HEK293 (cell line): ENCODE data around the gene TSPOAP1.

ENCODE experiments used
- CTCF ChIA-PET: fragments of 350-600 bp; formaldehyde crosslinking; extraction: SDS; loops from one replicate; lab custom pipeline; 2021; ENCODE audit warnings: antibody characterized with exemption; lab: Yijun Ruan, JAX
- POLR2A ChIA-PET: fragments of 300-600 bp; formaldehyde crosslinking; extraction: SDS; loops from one replicate; lab custom pipeline; 2020; ENCODE audit warnings: antibody characterized with exemption, inconsistent platforms; lab: Yijun Ruan, JAX
- H3K27ac ChIP-seq: fragments of 200-500 bp; sonication (Bioruptor generic); 2 replicates; pipeline ENCODE4 v1.5.1; 2014; ENCODE audit warnings: low read depth, low read length, control low read depth, inconsistent platforms; ENCODE audit errors: extremely low read depth
- H3K36me3 ChIP-seq, 2 experiments: fragments of 200-500 bp in 1 of 2; sonication (Bioruptor generic) in 1 of 2; 1 replicate in 1 of 2; 2 replicates in 1 of 2; pipeline ENCODE4 v1.5.1; 2014 to 2017; ENCODE audit warnings: inconsistent platforms in 2 of 2, low read length in 2 of 2; ENCODE audit not compliant: control insufficient read depth in 2 of 2, insufficient read depth in 1 of 2
- H3K4me1 ChIP-seq: fragments of 200-500 bp; sonication (Bioruptor generic); 2 replicates; pipeline ENCODE4 v1.5.1; 2014; ENCODE audit warnings: mild to moderate bottlenecking, low read length, inconsistent platforms; ENCODE audit not compliant: control insufficient read depth, insufficient read depth
- H3K4me3 ChIP-seq: 2 replicates; pipeline ENCODE4 v1.5.1; 2011; ENCODE audit warnings: low read depth, mild to moderate bottlenecking, control low read depth, low read length, moderate library complexity
- H3K9me3 ChIP-seq: fragments of 200-500 bp; sonication (Bioruptor generic); 2 replicates; pipeline ENCODE4 v1.5.1; 2014; ENCODE audit warnings: low read depth, low read length, inconsistent platforms; ENCODE audit not compliant: control insufficient read depth, insufficient read depth
- HOXA7 ChIP-seq: sonication (generic); formaldehyde crosslinking; IDR thresholded peaks from 2 replicates; pipeline ENCODE4 v1.8.1; 2022; ENCODE audit warnings: missing genetic modification reagents, borderline replicate concordance
- KLF7 ChIP-seq: fragments of 450-650 bp; formaldehyde crosslinking; IDR thresholded peaks from 2 replicates; pipeline ENCODE4 v1.5.1; 2016; ENCODE audit warnings: missing biosample characterization, missing genetic modification characterization, borderline replicate concordance
- ZNF132 ChIP-seq: fragments of 450-650 bp; formaldehyde crosslinking; IDR thresholded peaks from 2 replicates; pipeline ENCODE4 v1.5.1; 2017; ENCODE audit warnings: missing biosample characterization, missing genetic modification characterization, borderline replicate concordance
- ZNF140 ChIP-seq: fragments of 450-650 bp; formaldehyde crosslinking; IDR thresholded peaks from 2 replicates; pipeline ENCODE4 v1.5.1; 2016; ENCODE audit warnings: missing biosample characterization, missing genetic modification characterization
- ZNF16 ChIP-seq: fragments of 450-650 bp; formaldehyde crosslinking; IDR thresholded peaks from 2 replicates; pipeline ENCODE4 v1.5.1; 2016; ENCODE audit warnings: low read depth, missing biosample characterization, missing genetic modification characterization
- ZNF239 ChIP-seq: fragments of 450-650 bp; formaldehyde crosslinking; IDR thresholded peaks from 2 replicates; pipeline ENCODE4 v1.5.1; 2016; ENCODE audit warnings: missing biosample characterization, missing genetic modification characterization
- ZNF341 ChIP-seq: fragments of 450-650 bp; formaldehyde crosslinking; IDR thresholded peaks from 2 replicates; pipeline ENCODE4; 2016; ENCODE audit warnings: low read depth, missing biosample characterization, missing genetic modification characterization
- ZNF423 ChIP-seq: fragments of 450-650 bp; formaldehyde crosslinking; IDR thresholded peaks from 2 replicates; pipeline ENCODE4 v1.5.1; 2016; ENCODE audit warnings: missing biosample characterization, missing genetic modification characterization
- ZNF521 ChIP-seq: fragments of 450-650 bp; formaldehyde crosslinking; IDR thresholded peaks from 2 replicates; pipeline ENCODE4 v1.5.1; 2017; ENCODE audit warnings: missing biosample characterization, mild to moderate bottlenecking, missing genetic modification characterization
- ZNF777 ChIP-seq: fragments of 450-650 bp; formaldehyde crosslinking; IDR thresholded peaks from 2 replicates; pipeline ENCODE4 v1.5.1; 2017; ENCODE audit warnings: missing biosample characterization, missing genetic modification characterization, borderline replicate concordance
- ZSCAN16 ChIP-seq: fragments of 450-650 bp; formaldehyde crosslinking; IDR thresholded peaks from 2 replicates; pipeline ENCODE4 v1.5.1; 2016; ENCODE audit warnings: missing biosample characterization, missing genetic modification characterization
- TF ChIP-seq, protein P1 (sequence below): fragments of 450-650 bp; formaldehyde crosslinking; IDR thresholded peaks from 2 replicates; pipeline ENCODE4 v1.5.1; 2016; ENCODE audit warnings: missing biosample characterization, missing genetic modification characterization, low read depth
- TF ChIP-seq, protein P2 (sequence below): fragments of 450-650 bp; formaldehyde crosslinking; IDR thresholded peaks from 2 replicates; pipeline ENCODE4 v1.5.1; 2016; ENCODE audit warnings: missing biosample characterization, missing genetic modification characterization
- TF ChIP-seq, protein P3 (sequence below): fragments of 450-650 bp; formaldehyde crosslinking; IDR thresholded peaks from 2 replicates; pipeline ENCODE4 v1.5.0; 2017; ENCODE audit warnings: missing biosample characterization, missing genetic modification characterization, borderline replicate concordance
- TF ChIP-seq, protein P4 (sequence below): fragments of 450-650 bp; formaldehyde crosslinking; IDR thresholded peaks from 2 replicates; pipeline ENCODE4 v1.5.1; 2016; ENCODE audit warnings: missing biosample characterization, missing genetic modification characterization
- TF ChIP-seq, protein P5 (sequence below): fragments of 450-650 bp; IDR thresholded peaks from 2 replicates; pipeline ENCODE4 v1.5.1; 2018; ENCODE audit warnings: missing biosample characterization, mild to moderate bottlenecking, missing genetic modification characterization

TSPOAP1 gene

DNA sequence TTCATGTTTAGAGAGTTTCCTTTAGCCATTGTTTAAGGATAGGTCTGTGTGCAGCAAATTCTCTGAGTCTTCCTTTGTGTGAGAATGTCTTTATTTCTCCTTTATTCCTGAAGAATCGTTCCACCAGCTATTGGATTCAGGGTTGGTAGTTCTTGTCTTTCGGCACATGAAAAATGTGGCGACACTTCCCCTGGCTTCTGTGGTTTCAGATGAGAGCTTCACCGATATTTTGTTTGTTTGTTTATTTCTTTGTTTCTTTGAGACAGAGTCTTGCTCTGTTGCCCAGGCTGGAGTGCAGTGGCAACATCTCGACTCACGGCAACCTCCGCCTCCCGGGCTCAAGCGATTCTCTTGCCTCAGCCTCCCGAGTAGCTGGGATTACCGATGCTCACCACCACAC, 66.4 kb downstream of the TSPOAP1 start:
- CTCF ChIA-PET: no interaction called here

DNA sequence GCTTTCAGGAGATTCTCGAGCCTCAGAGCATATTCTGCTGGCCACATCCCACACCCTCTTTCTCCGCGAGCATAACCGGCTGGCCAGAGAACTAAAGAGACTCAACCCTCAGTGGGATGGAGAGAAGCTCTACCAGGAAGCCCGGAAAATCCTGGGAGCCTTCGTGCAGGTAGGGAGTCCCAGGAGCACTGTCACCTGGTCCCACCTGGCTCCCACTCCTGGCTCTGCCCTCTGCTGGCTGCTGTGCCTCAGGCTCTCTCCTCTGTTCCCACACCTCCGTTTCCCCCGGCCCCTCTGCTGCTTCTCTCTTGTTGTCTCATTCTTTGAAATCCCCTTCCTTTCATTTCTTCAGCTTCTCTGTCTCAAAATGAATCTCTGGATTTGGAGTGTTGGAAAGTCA, 73.8 kb downstream of the TSPOAP1 start:
- Histone ChIP-seq H3K4me3 (no peak overlapping the region), H3K4me1 (no peaks in the 10 kb centered on the region), H3K9me3 (no peaks in the 10 kb centered on the region), H3K27ac (no peak overlapping the region), H3K36me3 (no peaks in the 10 kb centered on the region)
- POLR2A ChIA-PET: interaction anchor here (0.6 kb wide), 1 partner anchor 24 kb away, joined by 3 read pairs; no protein-coding TSS in a partner anchor
- TF ChIP-seq, protein P1, sequence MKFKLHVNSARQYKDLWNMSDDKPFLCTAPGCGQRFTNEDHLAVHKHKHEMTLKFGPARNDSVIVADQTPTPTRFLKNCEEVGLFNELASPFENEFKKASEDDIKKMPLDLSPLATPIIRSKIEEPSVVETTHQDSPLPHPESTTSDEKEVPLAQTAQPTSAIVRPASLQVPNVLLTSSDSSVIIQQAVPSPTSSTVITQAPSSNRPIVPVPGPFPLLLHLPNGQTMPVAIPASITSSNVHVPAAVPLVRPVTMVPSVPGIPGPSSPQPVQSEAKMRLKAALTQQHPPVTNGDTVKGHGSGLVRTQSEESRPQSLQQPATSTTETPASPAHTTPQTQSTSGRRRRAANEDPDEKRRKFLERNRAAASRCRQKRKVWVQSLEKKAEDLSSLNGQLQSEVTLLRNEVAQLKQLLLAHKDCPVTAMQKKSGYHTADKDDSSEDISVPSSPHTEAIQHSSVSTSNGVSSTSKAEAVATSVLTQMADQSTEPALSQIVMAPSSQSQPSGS (tag by site-specific recombination): no peak
- TF ChIP-seq ZNF777 (tag by site-specific recombination) (no peak), ZNF423 (tag by site-specific recombination) (no peak), ZNF132 (tag by site-specific recombination) (no peak), ZNF341 (tag by site-specific recombination) (no peak)
- TF ChIP-seq, protein P2, sequence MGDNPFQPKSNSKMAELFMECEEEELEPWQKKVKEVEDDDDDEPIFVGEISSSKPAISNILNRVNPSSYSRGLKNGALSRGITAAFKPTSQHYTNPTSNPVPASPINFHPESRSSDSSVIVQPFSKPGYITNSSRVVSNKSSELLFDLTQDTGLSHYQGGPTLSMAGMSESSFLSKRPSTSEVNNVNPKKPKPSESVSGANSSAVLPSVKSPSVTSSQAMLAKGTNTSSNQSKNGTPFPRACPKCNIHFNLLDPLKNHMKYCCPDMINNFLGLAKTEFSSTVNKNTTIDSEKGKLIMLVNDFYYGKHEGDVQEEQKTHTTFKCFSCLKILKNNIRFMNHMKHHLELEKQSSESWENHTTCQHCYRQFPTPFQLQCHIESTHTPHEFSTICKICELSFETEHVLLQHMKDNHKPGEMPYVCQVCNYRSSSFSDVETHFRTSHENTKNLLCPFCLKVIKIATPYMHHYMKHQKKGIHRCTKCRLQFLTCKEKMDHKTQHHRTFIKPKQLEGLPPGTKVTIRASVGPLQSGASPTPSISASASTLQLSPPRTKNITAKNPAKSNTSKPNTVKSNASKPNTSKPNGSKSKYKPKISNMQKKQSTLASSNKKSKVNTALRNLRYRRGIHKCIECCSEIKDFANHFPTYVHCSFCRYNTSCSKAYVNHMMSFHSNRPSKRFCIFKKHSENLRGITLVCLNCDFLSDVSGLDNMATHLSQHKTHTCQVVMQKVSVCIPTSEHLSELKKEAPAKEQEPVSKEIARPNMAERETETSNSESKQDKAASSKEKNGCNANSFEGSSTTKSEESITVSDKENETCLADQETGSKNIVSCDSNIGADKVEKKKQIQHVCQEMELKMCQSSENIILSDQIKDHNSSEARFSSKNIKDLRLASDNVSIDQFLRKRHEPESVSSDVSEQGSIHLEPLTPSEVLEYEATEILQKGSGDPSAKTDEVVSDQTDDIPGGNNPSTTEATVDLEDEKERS: no peak
- CTCF ChIA-PET: interaction anchor here (0.8 to 1.2 kb wide), 2 partner anchors 19 to 178 kb away, joined by 3 read pairs; no protein-coding TSS in a partner anchor

More for the DNA sequence above, 66.4 kb downstream of the TSPOAP1 start:
- H3K9me3 ChIP-seq: peaks cover 3% of the 10 kb centered on the region; the same call in 1 of the 2 replicates
- no peak overlapping the region for H3K4me3 ChIP-seq
- no peak overlapping the region for H3K27ac ChIP-seq
- TF ChIP-seq, protein P3, sequence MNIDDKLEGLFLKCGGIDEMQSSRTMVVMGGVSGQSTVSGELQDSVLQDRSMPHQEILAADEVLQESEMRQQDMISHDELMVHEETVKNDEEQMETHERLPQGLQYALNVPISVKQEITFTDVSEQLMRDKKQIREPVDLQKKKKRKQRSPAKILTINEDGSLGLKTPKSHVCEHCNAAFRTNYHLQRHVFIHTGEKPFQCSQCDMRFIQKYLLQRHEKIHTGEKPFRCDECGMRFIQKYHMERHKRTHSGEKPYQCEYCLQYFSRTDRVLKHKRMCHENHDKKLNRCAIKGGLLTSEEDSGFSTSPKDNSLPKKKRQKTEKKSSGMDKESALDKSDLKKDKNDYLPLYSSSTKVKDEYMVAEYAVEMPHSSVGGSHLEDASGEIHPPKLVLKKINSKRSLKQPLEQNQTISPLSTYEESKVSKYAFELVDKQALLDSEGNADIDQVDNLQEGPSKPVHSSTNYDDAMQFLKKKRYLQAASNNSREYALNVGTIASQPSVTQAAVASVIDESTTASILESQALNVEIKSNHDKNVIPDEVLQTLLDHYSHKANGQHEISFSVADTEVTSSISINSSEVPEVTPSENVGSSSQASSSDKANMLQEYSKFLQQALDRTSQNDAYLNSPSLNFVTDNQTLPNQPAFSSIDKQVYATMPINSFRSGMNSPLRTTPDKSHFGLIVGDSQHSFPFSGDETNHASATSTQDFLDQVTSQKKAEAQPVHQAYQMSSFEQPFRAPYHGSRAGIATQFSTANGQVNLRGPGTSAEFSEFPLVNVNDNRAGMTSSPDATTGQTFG (tag by site-specific recombination): no peak
- TF ChIP-seq HOXA7: no peak
- TF ChIP-seq, protein P4, sequence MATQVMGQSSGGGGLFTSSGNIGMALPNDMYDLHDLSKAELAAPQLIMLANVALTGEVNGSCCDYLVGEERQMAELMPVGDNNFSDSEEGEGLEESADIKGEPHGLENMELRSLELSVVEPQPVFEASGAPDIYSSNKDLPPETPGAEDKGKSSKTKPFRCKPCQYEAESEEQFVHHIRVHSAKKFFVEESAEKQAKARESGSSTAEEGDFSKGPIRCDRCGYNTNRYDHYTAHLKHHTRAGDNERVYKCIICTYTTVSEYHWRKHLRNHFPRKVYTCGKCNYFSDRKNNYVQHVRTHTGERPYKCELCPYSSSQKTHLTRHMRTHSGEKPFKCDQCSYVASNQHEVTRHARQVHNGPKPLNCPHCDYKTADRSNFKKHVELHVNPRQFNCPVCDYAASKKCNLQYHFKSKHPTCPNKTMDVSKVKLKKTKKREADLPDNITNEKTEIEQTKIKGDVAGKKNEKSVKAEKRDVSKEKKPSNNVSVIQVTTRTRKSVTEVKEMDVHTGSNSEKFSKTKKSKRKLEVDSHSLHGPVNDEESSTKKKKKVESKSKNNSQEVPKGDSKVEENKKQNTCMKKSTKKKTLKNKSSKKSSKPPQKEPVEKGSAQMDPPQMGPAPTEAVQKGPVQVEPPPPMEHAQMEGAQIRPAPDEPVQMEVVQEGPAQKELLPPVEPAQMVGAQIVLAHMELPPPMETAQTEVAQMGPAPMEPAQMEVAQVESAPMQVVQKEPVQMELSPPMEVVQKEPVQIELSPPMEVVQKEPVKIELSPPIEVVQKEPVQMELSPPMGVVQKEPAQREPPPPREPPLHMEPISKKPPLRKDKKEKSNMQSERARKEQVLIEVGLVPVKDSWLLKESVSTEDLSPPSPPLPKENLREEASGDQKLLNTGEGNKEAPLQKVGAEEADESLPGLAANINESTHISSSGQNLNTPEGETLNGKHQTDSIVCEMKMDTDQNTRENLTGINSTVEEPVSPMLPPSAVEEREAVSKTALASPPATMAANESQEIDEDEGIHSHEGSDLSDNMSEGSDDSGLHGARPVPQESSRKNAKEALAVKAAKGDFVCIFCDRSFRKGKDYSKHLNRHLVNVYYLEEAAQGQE (tag by site-specific recombination): no peak
- TF ChIP-seq ZNF239 (tag by site-specific recombination): no peak
- TF ChIP-seq, protein P5, sequence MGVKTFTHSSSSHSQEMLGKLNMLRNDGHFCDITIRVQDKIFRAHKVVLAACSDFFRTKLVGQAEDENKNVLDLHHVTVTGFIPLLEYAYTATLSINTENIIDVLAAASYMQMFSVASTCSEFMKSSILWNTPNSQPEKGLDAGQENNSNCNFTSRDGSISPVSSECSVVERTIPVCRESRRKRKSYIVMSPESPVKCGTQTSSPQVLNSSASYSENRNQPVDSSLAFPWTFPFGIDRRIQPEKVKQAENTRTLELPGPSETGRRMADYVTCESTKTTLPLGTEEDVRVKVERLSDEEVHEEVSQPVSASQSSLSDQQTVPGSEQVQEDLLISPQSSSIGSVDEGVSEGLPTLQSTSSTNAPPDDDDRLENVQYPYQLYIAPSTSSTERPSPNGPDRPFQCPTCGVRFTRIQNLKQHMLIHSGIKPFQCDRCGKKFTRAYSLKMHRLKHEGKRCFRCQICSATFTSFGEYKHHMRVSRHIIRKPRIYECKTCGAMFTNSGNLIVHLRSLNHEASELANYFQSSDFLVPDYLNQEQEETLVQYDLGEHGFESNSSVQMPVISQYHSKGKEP (tag by site-specific recombination): no peak
- TF ChIP-seq ZNF16 (tag by site-specific recombination): no peak
- no peak for TF ChIP-seq ZSCAN16 (tag by site-specific recombination)
- TF ChIP-seq KLF7 (tag by site-specific recombination): no peak
- no peak for TF ChIP-seq ZNF140 (tag by site-specific recombination)
- TF ChIP-seq ZNF521 (tag by site-specific recombination): no peak
- POLR2A ChIA-PET: no interaction called here
- no peaks in the 10 kb centered on the region for H3K4me1 ChIP-seq
- no peaks in the 10 kb centered on the region for H3K36me3 ChIP-seq
